Skin of body (tissue), 2 donors: ENCODE measurements around the gene GRB10. TPM values are rescaled to one million over a fixed set of nuclear protein-coding genes. Genes with fewer than 3 reads are reported as not detected.
"Not testable (repeated sequence)": the region's sequence is repeated elsewhere in the genome, so short reads cannot be mapped to it uniquely, and the experiment has no call there.

Source experiments
- DNase-seq: peaks from one replicate; lab custom pipeline; 2025; lab: John Stamatoyannopoulos, UW
- total RNA-seq: library from RNA; depleted of rRNA; stranded (reverse); fragments of >200 nt; gene quantifications from one replicate; pipeline ENCODE4 v1.2.3, GENCODE V29; 2014

GRB10 gene
- total RNA-seq, 1 donor from 2014 or later: 26.9 TPM

DNA sequence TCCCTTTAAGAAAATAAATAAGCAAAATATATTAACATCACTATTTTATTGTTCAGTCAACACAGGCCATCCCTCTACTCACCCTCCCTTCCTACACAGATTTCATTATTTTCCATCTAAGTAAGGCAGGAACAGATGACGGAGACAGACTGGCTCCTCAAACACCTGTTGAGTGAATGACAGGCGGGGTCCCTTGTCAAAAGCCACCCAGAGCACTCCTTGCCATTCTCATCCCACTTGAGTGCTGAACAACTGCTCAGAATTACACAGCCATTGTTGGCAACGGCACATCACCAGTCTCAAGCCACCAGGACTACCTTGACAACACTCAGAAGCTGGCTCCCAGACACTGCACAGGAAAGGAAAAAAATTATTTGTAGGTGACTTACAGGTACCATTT lies 3.3 kb downstream of the GRB10 start:
- no peak for DNase-seq

GRCh38 chr7:50778189-50778588 lies 4.5 kb downstream of the GRB10 start:
- no peak for DNase-seq

DNA sequence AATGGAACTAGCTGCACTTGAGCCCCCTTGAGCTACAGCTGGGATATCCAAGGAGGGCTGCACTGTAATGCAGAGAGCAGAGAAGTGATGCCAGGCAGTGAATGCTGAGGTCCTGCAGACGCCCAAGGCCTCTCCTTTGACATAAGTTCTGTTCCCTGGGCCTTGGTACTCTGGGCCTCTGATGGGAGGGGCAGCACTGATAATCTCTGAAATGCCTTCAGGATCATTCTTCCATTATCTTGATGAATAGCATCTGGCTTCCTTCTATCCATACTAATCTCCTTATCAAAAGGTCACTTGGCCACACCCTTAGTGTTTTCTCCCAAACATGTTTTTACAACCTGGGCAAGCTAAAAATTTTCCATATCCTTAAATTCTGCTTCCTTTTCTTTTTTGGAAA lies 6.9 kb downstream of the GRB10 start:
- DNase-seq: no peak

DNA sequence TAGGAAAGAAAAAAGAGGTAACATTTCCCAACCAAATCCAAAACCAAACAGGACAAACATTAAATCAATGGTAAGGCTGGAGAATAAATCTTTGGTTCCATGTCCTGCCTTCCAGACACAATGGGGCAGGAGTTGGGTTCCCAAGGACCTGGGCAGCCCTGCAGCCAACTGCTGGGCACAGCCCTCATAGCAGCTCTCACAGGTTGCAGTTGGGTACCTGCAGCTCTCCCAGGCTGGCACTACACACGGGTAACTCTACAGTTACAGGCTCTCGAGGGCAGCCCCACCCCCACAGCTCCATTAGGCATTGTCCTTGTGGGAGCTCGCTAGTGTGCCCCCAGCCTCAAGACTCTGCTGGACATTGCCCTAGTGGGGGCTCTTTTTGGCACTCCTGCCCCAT lies 7.5 kb downstream of the GRB10 start:
- DNase-seq: no peak

GRCh38 chr7:50774319-50774718 lies 8.4 kb downstream of the GRB10 start:
- no peak for DNase-seq

DNA sequence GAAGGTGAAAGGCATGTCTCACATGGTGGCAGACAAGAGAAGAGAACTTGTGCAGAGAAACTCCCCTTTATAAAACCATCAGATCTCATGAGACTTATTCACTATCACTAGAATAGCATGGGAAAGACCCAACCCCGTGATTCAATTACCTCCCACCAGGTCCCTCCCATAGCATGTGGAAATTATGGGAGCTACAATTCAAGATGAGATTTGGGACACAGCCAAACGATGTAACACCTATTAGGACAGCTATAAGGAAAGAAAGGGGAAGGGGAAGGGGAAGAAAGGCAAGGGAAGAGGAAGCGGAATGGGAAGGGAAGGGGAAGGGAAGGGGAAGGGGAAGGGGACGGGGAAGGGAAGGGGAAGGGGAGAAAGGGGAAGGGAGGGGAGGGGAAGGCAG lies 9.6 kb downstream of the GRB10 start:
- not testable (repeated sequence) for DNase-seq

GRCh38 chr7:50771120-50772002 lies 11.3 kb downstream of the GRB10 start:
- DNase-seq: no peak

DNA sequence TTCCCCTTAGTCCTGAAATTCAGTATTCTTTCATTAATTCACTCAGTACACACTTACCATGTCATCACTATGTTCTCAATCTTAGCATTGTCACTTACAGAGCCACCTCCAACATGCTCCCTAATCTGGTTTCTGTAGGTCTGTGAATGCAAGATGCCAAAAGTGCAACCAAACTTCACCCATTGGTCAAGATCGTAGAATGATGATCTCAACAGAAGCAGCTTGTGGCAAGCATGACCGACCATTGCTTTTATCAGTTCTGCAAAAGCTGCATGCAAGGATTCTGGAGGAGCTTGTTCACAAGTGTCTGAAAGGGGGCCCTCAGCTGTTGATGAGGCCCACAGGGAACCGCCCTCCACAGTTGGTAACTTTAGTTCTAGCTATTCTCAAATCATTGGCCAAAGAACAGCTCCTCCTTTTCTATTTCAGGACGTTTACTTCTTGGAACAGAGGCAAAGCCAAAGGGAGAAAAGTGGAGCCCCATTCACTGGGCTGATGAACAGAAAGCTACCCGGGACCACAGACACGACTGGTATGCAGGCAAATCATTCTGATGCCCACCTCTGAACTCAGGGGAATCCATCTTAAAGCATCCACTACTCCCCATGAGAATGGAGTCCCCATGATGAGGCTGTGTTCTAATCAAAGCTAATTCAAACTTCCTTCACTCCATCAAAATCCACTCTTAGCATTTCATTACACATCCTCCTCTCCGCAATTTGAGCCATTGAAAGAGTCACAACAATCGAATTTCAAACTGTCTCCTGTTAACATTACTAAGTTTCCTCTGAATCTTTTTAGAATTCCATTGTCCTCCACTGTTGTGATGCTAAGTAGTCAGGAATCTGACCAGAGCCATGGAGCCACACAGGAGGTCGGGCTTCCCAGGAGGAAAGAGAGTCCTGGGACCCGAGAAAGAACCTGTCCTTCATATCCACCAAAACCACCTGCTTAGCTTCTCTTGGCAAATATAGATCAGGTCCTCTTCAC lies 13.9 kb downstream of the GRB10 start:
- no peak for DNase-seq

DNA sequence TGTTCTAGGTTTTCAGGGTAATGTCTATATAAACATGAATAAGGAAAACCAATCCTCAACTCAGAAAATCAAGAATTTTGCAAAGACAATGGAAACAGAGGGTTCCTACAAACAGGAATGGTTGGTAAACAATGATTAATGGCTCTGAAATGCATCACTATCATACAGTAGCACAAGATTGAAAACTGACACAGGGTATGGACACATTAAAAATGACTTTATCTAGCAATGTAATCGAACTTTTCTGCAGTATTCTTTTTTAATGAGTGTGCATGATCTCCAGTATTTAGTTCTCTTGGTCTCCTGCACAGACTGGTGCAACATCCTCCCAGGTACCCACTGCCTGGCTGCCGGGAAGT lies 15.9 kb downstream of the GRB10 start:
- no peak for DNase-seq

GRCh38 chr7:50766106-50766848 lies 16.4 kb downstream of the GRB10 start:
- no peak for DNase-seq

DNA sequence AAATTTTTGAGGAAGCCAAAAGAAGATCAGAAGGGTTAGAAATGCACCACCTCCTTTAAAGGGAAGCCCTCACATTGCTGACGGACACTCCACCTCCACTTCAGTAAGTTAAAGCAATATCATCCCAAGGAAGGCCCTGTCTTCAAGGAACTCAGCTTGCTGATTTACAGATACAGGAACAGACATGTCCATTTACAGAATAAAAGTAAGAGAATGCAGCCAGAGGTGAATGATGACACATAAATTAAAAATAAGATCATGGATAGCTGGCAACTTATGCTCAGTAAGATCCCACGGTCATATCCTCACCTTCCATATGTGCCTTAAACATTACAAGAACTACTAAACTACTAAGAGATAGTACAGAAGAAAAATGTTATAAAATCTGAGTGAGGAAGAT lies 20.4 kb downstream of the GRB10 start:
- DNase-seq: no peak

DNA sequence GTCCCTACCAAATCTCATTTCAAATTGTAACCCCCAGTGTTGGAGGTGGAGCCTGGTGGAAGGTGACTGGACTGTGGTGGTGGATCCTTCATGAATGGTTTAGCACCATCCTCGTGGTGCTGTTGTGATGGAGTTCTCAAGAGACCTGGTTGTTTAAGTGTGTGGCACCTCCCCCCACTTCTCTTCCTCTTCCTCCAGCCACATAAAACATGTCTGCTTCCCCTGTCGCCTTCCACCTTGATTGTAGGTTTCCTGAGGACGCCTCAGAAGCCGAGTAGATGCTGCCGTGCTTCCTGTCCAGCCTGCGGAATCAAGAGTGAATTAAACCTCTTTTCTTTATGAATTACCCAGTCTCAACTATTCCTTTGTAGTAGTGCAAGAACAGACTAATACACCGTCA lies 21.0 kb downstream of the GRB10 start:
- DNase-seq: no peak

DNA sequence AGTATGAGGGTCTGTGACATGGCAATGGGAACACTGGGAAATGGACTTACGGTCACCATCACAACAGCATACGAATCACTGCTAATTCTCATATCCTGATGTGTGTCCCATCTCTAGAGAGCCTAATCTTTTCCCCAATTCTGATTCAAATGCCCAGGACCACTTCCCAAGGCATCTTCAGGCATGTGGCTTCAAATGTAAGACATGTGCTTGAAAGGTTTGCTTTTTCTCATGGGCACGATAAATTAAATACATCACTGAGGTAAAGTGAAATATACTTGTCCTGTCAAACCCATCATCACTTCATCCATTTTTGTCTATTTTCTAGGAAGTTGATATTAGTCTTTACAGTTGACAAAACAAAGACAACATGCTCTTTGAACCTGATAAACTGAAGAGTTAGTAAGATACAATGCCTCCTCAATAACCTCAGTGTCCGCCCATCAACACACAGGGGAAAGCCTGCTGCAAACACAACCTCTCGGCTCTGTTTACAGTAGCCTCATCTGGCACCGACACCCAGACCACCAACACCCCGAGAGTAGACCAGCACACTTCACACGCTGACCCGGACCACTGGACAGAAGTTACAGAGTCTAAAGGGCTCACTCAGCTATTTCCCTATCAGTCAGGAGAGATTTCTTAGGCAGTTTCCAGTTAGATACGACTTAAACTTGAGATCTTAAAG lies 24.8 kb downstream of the GRB10 start:
- no peak for DNase-seq

DNA sequence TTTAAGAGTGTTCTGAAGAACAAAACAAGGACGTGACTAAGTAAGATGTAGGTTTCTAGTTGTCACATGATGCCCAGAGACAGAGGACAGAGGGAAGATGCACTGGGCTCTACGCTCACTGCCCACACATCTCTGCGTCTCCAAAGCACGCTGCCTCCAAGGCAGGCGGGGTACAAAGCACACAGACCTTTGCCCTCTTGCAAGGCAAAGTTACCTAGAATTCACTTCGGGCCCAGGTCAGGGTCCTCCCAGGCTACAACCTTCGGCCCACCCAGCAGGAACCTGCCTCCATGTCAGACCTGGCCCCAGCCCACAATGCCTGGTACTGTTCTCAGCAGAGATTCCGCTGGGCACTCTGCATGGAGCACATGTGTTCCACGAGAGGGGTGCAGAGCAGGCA lies 26.5 kb downstream of the GRB10 start:
- no peak for DNase-seq

GRCh38 chr7:50754684-50755083 lies 28.0 kb downstream of the GRB10 start:
- no peak for DNase-seq

DNA sequence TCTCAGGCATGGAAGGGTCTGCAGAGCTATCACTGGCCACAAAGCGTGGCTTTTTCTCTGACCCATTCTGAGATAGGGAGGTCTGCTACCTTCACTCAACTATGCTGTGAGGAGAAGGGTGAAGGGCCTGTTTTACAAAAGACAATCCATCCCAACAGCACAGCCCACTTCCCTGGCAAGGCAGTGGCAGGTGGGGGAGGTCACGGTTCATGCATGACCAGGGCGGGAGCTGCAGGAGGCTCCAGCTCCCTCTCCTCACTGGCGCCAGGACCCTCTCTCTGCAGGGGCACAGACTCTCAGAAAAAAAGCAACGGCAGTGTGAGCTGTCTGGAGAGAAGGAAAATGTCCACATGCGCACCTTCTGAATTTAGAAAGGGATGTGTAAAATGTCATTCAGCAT lies 28.5 kb downstream of the GRB10 start:
- DNase-seq: no peak

DNA sequence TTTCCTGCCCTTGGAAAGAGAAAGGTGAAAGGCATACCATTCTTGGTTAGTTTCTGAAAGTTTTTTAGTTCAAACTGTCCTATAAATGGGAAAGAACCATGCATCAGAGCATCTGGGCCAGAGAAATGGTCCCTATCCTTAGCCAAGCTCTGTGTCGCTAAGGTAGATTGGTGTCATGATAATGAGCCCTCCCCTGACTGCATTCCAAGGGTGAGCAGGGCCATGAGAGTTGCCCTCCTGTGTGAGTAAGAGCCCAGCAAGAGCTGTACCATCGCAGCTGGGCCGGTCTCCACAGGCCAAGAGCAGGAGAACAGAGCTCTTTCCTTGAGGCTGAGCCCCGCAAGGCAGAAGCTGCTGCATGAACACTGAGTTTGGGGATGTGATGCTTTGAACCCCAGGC lies 30.3 kb downstream of the GRB10 start:
- DNase-seq: no peak

DNA sequence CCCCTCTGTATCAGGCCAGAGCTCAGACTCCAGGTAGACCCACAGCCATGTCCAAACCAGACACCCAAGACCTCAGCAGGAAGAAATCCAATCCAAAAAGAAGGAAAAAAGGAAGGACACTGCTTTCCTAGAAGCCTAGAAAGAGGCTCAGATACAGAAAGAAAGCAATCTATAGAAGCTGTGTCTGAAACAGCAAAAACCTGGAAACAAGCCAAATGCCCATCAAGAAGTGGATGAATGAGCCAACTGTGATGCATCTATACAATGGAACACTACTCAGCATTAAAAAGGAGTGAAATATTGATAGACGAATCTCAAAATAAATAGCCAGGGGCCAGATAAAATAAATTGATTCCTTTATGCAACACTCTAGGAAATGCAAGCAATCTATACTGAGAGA lies 31.6 kb downstream of the GRB10 start:
- DNase-seq: no peak

GRCh38 chr7:50749896-50750295 lies 32.8 kb downstream of the GRB10 start:
- no peak for DNase-seq

DNA sequence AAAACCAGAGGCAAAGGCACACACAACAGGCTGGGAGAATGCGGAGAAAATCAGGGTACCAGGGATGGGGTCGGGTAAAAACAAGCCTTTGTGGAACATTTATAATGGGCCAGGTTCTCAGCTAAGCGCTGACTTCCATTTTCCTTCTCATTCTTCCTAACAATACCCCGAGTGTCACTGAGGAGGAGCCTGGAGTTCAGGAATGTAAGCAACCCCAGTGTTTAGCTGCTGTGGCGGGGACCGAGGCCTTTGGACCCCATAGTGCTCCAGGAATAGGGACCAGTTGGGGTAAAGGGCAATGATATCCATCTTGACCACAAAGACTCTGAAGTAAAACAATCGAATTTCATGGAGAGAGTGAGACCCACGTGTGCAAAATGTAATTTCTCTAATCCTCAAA lies 34.2 kb downstream of the GRB10 start:
- no peak for DNase-seq

DNA sequence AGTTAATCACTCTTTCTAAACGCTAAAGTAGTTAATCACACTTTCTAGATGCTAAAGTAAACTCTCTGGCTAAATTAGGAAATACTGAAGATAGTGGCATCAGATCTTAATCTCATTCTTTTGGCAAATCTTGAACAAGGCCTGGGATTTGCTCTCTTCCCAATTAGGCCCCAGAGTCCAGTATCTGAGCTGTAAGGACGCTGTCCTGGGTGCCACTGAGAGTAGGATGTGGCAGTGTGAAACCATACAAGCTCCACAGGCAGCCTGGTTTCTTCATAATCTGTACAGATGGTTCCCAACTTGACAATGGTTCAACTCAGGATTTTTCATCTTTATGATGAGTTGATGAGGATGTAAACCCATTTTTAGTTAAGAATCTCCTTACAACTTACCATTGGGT lies 36.9 kb downstream of the GRB10 start:
- no peak for DNase-seq
